Dermis lymphatic vessel endothelial cell (primary cell): ENCODE data around the gene TRANK1. TPM values are rescaled to one million over a fixed set of nuclear protein-coding genes. Genes with fewer than 3 reads are reported as not detected.

Source experiments
- total RNA-seq: library from RNA; depleted of rRNA; stranded (reverse); fragments of >200 nt; gene quantifications from 2 replicates; pipeline ENCODE4 v1.2.1, GENCODE V29; 2014

Gene TRANK1
- 6.1 and 8.9 TPM in 2 replicates for total RNA-seq

DNA sequence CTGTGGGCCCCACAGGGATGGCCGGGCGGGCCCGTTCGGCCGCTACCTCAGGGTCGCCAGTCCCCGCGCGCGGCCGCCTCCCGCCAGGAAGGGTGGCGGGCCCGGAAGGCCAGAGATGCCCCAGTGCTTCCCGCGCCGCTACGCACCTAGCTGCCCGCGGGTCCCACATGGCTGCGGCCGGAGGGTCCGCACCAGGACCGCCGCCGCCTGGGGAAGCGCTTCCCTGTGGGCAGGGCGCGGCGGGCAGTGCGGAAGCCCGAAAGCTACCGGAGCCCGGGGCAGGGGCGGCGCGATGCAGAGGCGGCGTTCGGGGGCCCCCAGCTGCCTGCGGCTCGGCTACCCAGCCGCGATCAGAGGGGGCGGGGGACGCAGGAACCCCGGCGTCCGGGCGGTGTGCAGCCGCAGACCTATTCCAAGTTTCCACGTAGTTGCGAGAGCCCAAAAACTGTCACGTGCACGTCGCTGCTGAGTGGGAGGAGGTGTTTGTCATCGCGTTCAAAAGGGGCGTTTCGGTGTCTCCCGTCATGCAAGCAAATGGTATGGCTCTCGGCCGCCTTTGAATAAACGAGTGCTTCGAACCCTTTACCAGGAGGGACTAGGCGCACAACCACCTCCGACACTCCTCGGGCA lies at the start of gene TRANK1:
TRANK1 (minus strand) TSS at position 414 of the 630 bp plus-strand sequence; CDS start at position 169, 245 bp downstream.

GRCh38 chr3:36993326-36994283 lies 48.8 kb upstream of the TRANK1 start, which contains the start of gene MLH1:
MLH1 (plus strand) TSS chr3:36993518; CDS start chr3:36993548, 30 bp downstream.

GRCh38 chr3:36992806-36993325 lies 48.0 kb upstream of the TRANK1 start, which contains the start of gene EPM2AIP1:
EPM2AIP1 (minus strand) TSS chr3:36993131; CDS start chr3:36993077, 54 bp downstream.

Other genes starting within 250 kb of the TRANK1 start
- not detected in 2 replicates for gene DCLK3, start 180.5 kb downstream of the TRANK1 start, total RNA-seq
- 12.7 and 13.4 TPM in 2 replicates for gene EPM2AIP1, start 48.1 kb upstream of the TRANK1 start, total RNA-seq
- gene MLH1, start 48.5 kb upstream of the TRANK1 start, total RNA-seq = 25.7 and 28.8 TPM in 2 replicates
- 31.6 and 32.0 TPM in 2 replicates for gene LRRFIP2, start 229.5 kb upstream of the TRANK1 start, total RNA-seq